Cardiac fibroblast (primary cell): ENCODE measurements around the gene ZMYM5.
A peak's percentile ranks its signal among the peaks of the same experiment; 100 is the strongest.

Experiments used
- DNase-seq, 2 donors: peaks; one replicate each; pipeline versions ENCODE4 v3.0.0 to v3.0.0-alpha.2; 2010; ENCODE audit warnings: low read depth in 2 of 2
- H3K4me3 ChIP-seq, 2 donors: replicated peaks in 1 of 2; 1 replicate in 1 of 2; 2 replicates in 1 of 2; pipeline ENCODE4 v1.5.1; 2011; ENCODE audit warnings: low read depth in 2 of 2, low read length in 2 of 2, mild to moderate bottlenecking in 2 of 2, moderate library complexity in 1 of 2
- TF ChIP-seq, protein P1 (sequence below): IDR thresholded peaks from one replicate; pipeline ENCODE4 v1.5.1; 2011; ENCODE audit warnings: low read depth, mild to moderate bottlenecking, low read length, inconsistent platforms

ZMYM5 gene

DNA sequence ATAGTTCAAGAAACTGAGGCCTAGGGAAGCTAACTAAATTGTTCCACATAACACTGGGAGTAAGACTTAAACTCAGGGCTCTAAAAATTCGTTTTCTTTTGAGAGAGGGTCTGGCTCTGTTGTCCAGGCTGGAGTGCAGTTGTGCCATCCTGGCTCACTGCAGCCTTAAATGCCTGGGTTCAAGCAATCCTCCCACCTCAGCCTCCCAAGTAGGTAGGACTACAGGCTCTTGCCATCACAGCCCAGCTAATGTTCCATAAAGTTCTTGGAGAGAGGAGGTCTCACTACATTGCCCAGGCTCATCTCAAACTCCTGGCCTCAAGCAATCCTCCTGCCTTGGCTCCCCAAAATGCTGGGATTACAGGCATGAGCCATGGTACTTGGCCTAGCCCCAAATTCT, 10.7 kb downstream of the ZMYM5 start:
- no peak for DNase-seq
- H3K4me3 ChIP-seq, result no peak overlapping the region
- TF ChIP-seq, protein P1, sequence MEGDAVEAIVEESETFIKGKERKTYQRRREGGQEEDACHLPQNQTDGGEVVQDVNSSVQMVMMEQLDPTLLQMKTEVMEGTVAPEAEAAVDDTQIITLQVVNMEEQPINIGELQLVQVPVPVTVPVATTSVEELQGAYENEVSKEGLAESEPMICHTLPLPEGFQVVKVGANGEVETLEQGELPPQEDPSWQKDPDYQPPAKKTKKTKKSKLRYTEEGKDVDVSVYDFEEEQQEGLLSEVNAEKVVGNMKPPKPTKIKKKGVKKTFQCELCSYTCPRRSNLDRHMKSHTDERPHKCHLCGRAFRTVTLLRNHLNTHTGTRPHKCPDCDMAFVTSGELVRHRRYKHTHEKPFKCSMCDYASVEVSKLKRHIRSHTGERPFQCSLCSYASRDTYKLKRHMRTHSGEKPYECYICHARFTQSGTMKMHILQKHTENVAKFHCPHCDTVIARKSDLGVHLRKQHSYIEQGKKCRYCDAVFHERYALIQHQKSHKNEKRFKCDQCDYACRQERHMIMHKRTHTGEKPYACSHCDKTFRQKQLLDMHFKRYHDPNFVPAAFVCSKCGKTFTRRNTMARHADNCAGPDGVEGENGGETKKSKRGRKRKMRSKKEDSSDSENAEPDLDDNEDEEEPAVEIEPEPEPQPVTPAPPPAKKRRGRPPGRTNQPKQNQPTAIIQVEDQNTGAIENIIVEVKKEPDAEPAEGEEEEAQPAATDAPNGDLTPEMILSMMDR, result no peak

DNA sequence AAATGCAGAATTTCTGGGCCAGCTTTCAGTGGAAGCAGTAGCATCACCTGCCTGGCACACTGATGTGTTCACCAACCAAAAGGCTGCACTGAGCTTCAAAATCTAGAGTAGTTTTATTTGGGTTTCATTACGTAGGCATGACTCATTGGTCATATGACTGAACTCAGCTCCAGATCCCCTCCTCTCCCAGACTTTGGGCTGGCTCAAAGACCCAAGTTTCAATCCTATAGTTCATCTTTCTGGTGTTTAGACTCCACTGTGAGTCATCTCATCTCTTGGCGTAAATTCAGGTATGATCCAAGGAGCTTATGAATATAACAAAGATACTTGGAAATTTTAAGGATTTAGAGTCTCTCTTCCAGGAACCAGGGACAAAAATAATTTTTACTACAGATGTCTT, 17.7 kb downstream of the ZMYM5 start:
- H3K4me3 ChIP-seq, result no peak overlapping the region
- TF ChIP-seq, protein P1, result no peak
- peak; percentile 94 to 95 for DNase-seq

DNA sequence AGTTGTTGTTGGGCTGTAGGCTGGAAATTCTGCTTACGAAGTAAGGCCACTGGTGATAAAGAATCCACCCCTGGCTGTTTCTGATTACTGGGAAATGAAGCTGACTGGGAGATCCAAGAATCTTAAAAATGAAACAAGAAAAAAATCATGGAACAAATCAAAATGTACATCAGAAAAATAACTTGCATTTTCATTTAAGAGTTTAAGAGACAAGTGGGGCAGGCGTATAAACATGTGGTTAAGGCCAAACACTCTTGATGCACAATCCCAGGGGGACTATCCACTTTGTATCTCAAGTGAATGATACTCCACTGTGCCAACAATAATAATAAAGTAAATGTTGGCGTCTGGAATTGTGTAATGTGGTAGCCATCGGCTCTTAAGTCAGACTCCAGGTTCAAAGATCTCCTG, 24.6 kb downstream of the ZMYM5 start:
- peak; percentile 69 to 86 for DNase-seq

DNA sequence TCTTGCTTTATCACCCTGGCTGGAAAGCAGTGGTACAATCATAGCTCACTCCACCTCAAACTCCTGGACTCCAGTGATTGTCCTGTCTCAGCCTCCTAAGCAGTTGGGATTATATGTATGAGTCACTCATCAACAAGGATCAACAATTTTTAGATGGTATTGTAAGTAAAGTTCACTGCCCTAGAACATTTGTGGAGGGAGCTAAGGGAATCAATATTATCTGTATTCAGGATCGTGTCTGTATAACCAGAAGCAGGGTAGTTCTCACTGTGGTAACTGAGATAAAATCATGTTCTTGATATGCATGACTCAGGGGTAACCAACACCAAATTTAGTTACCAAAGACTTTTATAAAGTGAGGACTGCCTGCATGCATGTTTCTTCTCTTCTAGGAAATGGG, 27.0 kb downstream of the ZMYM5 start:
- no peak overlapping the region for H3K4me3 ChIP-seq
- TF ChIP-seq, protein P1, result no peak
- peak in 1 of 2 donors; percentile 20 for DNase-seq

More for the DNA sequence above, 24.6 kb downstream of the ZMYM5 start:
- H3K4me3 ChIP-seq, result no peak overlapping the region
- TF ChIP-seq, protein P1, result no peak

DNA sequence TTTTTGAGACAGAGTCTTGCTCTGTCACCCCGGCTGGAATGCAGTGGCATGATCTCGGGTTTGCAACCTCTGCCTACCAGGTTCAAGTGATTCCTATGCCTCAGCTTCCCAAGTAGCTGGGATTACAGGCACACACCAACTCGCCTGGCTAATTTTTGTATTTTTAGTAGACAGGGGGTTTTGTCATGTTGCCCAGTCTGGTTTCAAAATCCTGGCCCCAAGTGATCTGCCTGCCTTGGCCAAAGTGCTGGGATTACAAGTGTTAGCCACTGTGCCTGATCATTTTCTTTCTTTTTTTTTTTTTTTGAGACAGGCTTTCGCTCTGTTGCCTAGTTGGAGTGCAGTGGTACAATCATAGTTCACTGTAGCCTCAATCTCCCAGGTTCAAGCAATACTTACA, 28.7 kb downstream of the ZMYM5 start:
- H3K4me3 ChIP-seq, result no peak overlapping the region
- no peak for DNase-seq
- TF ChIP-seq, protein P1, result no peak

DNA sequence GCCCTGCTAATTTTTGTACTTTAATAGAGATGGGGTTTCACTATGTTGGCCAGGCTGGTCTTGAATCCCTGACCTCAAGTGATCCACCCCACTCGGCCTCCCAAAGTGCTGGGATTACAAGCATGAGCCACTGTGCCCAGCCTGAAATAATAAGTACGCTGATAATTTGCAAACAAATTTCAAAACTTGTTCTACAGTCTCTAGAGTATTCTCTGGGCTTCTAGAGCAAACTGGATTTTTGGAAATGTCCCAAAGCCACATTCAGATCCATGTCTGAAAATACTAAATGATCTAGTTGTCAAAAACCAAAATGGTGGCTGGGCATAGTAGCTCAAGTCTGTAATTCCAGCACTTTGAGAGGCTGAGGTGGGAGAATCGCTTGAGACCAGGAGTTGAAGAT, 40.8 kb downstream of the ZMYM5 start:
- TF ChIP-seq, protein P1, result no peak
- H3K4me3 ChIP-seq, result no peak overlapping the region
- peak in 1 of 2 donors; percentile 29 for DNase-seq

DNA sequence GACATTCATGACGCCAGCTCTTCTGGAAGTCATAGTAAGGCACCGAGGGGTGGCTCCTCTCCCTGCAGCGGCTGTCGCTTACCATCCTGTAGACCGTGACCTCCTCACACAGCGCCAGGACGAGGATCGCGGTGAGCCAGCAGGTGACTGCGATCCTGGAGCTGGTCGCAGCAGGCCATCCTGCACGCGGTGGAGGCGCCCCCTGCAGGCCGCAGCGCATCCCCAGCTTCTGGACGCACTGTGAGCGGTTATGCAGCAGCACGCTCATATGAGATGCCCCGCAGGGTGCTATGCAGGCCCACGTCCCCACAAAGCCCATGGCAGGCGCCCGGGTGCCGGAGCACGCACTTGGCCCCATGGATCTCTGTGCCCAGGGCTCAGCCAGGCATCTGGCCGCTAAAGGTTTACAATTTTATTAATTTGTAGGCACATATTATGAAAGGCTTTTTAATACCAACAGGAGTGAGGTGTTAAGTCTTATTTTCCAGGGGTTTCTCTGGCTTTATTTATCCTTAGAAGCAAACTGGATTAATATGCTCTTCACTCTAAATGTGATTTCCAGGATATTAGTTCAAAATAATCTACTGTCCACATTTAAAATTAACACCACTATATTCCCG, 45.1 kb downstream of the ZMYM5 start:
- H3K4me3 ChIP-seq, result no peak overlapping the region
- peak in 1 of 2 donors; percentile 43 for DNase-seq
- TF ChIP-seq, protein P1, result peak; percentile 50
